CD4-positive, alpha-beta T cell treated with Interleukin-6 at 100 ng/mL for 8 hours (primary cell): Measurements from ENCODE around the gene MYH7B.

Experiments
- DNase-seq: peaks from one replicate; pipeline ENCODE4 v3.0.0-alpha.2; 2020; ENCODE audit warnings: mixed read lengths, low spot score

MYH7B gene

DNA sequence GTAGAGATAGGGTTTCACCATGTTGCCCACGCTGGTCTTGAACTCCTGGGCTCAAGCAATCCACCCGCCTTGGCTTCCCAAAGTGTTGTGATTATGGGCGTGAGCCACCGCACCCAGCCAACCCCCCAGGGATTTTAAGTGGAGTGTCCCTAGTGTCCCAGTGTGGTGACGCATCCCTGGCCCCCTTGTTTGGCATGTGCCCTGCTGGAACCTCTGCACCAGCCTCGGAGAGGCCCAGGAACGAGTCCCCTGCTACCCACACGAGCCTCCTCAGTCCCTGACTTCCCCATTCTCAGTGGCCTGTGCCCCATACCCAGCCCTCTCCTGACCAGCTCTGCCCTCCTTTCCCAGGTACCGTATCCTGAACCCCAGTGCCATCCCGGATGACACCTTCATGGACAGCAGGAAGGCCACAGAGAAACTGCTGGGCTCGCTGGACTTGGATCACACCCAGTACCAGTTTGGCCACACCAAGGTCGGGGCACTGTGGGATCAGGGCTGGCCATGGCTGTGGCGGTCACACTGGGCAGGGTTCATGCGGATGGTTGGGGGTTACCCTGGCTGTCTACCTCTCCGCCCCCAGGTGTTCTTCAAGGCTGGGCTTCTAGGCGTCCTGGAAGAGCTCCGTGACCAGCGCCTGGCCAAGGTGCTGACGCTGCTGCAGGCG is 37.2 kb downstream of the MYH7B start:
- DNase-seq, result no peak

DNA sequence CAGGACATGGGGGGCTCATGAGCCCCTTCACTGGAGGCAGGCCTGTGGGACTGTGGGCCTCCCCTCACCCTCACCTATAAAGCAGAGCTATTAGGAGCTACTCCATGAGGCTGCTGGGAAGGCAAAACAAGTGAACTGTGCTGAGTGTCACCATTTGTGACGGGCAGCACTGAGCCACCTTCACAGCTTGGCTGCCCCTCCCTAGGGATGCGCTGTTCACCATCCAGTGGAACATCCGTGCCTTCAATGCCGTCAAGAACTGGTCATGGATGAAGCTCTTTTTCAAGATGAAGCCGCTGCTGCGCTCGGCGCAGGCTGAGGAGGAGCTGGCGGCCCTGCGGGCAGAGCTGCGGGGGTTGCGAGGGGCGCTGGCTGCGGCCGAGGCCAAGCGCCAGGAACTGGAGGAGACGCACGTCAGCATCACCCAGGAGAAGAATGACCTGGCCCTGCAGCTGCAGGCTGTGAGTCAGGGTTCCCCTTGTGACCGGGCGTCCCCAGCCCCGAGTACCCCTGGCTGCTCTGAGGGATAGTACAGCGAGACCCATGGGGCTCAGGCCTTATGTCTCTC is 38.4 kb downstream of the MYH7B start:
- no peak for DNase-seq

DNA sequence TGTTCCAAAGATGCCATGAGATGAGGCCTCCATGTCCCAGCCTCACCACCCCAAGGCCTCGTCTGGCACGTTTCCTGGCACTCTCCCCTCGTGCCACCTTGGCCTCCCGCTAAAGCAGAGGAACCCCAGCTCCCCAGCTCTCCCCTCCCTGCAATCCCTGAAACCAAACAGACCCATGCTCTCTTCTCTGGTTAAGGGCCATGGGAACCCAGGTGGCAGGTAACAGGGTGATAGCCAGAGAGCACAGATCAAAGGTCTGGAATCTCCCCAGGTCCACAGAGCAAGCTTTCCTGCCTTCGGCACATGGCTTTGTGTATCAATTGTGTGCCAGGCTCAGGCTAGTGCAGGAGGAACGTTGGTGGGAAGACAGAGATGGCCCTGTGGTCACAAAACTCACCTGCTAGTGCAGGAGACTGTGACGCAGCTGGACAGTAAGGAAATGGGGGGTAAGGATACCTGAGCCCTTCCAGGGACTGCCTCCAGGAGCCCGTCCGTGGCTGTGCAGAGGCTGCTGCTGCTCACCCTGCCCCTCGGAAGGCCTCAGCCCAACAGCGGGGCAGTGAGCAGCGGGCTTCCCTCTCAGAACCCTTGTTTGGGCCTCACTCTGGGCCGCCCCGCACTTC is 39.0 kb downstream of the MYH7B start:
- no peak for DNase-seq

GRCh38 chr20:34995192-34995591 is 39.5 kb downstream of the MYH7B start:
- no peak for DNase-seq

- no peak for DNase-seq
These were observed 40.0 kb downstream of the MYH7B start for GRCh38 chr20:34995696-34996095.

DNA sequence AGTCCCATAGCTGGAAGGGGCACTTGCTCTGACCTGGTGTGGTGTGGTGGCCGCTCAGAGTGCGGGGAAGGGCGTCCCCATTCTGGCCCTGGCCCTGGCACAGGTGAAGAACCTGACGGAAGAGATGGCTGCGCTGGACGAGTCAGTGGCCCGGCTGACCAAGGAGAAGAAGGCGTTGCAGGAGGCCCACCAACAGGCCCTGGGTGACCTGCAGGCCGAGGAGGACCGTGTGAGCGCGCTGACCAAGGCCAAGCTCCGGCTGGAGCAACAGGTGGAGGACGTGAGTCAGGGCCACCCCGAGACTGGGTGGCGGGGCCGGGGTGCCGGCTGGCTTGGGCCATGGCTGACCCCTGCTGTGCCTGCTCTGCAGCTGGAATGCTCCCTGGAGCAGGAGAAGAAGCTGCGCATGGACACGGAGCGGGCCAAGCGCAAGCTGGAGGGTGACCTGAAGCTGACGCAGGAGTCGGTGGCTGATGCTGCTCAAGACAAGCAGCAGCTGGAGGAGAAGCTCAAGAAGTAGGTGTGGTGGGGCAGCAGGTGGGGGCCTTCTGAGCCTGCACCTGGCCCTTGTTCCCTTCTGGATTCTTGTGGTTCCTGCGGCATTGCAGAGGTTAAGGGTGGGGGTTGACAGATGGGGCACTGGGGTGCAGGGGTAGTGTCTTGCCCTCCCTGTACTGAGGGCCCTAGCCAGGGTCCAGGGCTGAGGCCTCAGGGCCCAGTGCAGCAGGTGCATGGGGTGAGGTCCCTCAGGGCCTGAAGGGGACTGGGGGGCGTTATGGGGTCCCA is 40.8 kb downstream of the MYH7B start:
- no peak for DNase-seq

DNA sequence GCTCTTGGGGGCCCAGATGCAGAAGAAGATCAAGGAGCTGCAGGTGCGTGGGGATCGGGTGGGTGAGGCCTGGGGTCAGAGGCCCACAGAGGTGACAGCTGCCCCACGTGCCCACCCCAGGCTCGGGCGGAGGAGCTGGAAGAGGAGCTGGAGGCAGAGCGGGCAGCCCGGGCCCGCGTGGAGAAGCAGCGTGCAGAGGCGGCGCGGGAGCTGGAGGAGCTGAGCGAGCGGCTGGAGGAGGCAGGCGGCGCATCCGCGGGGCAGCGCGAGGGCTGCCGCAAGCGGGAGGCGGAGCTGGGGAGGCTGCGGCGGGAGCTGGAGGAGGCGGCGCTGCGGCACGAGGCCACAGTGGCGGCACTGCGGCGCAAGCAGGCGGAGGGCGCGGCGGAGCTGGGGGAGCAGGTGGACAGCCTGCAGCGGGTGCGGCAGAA is 41.5 kb downstream of the MYH7B start:
- no peak for DNase-seq

- DNase-seq, result no peak
These were observed 42.1 kb downstream of the MYH7B start for GRCh38 chr20:34997774-34998173.

DNA sequence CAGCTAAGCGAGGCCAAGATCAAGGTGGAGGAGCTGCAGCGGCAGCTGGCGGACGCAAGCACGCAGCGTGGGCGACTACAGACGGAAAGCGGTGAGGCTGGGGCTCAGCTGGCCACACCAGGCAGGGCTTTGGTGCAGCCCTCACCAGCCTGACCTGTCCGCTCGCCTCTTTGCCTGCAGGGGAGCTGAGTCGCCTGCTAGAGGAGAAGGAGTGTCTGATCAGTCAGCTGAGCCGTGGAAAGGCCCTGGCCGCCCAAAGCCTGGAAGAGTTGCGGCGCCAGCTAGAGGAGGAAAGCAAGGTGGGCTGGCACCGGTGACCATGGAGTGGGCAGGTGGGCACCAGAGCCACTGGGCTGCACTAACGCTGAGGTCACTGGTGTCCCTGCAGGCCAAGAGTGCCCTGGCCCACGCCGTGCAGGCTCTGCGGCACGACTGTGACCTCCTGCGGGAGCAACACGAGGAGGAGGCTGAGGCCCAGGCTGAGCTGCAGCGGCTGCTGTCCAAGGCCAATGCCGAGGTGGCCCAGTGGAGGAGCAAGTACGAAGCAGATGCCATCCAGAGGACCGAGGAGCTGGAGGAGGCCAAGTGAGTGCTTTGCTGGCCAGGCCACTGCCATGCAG is 42.8 kb downstream of the MYH7B start:
- DNase-seq, result no peak

DNA sequence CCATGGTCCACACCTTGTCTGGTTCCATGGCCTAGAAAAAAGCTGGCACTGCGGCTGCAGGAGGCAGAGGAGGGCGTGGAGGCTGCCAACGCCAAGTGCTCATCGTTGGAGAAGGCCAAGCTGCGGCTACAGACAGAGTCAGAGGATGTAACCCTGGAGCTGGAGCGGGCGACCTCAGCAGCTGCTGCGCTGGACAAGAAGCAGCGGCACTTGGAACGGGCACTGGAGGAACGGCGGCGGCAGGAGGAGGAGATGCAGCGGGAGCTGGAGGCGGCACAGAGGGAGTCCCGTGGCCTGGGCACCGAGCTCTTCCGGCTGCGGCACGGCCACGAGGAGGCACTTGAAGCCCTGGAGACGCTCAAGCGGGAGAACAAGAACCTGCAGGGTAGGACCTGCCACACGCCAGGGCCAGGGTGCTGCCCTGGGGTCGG is 43.4 kb downstream of the MYH7B start:
- no peak for DNase-seq

- DNase-seq, result no peak
These were observed 44.1 kb downstream of the MYH7B start for GRCh38 chr20:34999782-35000181.

DNA sequence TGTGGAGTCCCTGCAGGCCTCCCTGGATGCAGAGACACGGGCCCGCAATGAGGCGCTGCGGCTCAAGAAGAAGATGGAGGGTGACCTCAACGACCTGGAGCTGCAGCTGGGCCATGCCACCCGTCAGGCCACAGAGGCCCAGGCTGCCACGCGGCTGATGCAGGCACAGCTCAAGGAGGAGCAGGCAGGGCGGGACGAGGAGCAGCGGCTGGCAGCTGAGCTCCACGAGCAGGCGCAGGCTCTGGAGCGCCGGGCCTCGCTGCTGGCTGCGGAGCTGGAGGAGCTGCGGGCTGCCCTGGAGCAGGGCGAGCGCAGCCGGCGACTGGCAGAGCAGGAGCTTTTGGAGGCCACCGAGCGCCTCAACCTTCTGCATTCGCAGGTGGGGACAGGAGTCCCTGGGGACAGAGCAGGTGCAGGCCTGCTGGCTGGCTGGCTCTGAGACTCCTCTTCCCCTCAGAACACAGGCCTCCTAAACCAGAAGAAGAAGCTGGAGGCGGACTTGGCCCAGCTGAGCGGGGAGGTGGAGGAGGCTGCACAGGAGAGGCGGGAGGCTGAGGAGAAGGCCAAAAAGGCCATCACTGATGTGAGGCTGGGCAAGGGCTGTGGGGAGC is 44.7 kb downstream of the MYH7B start:
- DNase-seq, result no peak

GRCh38 chr20:35000922-35001595 is 45.4 kb downstream of the MYH7B start:
- no peak for DNase-seq

DNA sequence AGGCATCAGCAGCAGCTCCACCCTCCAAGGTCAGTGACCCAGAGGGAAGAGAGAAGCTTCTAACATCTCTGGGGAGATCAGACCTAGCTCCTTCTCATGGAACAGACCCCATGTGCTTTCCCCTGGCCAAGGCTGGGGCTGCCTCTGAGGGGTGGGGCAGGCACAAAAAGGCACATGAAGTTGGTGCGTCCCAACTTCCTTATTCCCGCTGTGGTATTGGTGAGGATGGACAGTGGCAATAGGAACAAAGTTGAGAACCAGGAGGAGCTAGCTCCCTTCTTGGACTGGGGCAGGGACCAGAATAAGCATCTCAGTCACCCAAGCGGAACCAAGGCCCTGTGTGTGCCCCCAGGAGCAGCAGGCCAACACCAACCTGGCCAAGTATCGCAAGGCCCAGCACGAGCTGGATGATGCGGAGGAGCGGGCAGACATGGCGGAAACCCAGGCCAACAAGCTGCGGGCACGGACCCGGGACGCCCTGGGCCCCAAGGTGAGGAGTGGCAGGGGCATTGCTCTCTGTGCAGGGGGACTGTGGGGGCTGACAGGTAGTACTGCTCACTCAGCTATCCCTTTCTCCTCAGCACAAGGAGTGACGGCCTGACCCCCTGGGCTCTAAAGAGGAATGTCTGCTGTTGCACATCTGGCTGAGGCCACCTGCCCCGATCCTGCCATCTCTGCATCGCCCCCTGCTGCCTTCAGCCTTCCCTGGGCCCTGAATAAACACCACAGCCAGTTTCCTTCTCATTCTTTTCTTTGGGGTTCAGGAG is 46.1 kb downstream of the MYH7B start:
- no peak for DNase-seq

DNA sequence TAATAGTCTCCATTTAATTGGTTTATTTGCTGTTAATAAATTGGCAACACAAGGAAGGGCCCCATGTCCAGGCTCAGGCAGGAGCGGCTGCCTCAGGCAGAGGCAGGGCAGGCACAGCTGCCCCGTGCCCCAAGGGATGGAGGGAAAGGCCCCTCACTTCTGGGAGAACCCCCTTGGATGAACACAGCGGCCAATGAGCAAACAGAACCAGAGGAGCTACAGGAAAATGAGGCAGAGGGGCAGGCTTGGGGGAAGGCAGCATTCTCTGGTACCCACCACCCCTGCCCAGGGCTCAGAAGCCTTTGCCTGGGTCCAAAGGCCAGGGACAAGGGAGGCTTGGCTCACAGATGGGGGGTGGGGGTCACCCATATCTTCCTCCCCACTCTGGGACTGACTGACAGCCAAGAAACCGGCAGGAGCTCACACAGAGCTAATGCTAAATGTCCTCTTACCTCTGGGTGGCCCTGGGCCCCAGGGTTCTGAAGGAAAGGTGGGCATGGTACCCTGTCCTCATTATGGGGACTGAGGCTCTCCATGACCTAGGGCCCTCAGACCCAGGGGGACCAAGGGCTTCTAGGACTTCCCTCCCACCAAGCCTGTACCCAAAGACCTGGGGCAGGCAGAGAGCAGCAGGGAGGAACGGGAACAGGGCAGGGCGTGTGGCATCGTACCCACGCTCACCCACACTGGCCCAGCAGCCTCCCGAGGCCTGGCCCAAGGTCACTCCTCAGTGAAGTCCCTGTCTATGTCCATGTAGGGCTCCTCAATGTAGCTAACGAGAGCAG is 47.0 kb downstream of the MYH7B start:
- DNase-seq, result no peak

DNA sequence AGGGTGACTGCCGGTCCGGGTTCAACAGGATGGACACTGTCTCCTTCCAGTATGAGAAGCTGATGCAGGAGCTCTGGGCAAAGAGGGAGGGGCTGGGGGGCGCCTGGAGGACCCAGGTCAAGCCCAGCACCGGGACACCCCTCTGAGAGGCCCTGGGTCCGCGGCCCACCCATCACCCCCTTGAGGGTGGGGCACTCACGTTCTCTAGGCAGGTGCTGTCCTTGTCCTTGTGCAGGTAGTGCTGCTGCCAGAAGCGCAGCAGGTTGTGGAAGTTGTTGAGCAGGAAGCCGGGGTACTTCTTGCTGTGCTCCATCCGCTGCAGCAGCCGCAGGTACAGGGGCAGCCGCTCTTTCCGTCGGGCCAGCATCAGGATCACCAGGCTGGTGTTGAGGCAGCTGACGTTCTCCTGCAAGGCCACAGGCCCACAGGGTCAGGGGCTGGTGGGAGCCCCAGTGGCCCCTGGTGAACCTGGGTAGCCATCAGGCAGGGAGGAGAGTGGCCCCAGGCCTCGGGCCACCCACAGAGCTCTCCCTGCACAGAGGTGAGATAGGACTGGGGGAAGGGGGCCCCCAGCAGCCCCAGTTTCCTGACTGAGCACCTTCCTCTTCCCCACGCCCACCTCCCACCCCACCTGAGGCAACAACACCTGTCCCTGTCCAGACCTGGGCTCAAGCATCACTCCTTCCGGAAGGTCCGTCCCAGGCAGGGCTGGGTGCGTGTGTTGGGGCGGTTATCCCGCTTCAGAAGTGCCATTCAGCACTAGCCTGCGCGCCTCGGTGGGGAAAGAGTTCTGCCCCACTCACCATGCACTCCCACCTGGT is 47.8 kb downstream of the MYH7B start:
- no peak for DNase-seq

DNA sequence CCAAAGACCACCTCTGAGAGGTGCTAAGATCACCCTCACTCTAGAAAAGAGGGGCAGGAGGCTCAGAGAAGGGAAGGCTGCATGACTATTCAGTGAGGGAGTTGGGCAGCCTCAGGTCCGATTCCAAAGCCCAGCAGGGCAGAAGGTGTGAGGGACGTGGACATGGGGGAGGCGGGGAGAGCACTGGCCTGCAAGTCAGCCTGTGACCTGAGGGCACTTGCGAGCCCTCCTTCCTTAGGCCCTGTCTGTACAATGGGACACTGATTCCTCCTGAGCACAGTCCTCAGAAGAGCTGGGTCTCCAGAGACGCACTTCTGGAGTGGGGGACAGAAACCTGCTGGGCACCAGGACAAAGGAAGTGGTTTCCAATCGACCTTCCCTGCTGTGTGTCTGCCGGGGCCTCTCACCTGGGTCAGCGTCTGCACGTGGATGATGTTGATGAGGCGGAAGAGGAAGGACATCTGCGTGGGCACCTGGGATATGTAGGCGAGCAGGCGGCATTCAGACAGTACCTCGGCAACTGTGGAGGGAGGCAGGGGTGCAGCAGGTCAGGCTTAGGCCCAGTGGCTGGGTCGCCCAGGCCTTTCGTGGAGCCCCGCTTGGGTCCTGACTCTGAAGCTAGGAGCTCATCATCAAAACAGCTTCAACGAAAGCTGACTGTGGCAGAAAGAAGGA is 48.5 kb downstream of the MYH7B start:
- DNase-seq, result no peak

DNA sequence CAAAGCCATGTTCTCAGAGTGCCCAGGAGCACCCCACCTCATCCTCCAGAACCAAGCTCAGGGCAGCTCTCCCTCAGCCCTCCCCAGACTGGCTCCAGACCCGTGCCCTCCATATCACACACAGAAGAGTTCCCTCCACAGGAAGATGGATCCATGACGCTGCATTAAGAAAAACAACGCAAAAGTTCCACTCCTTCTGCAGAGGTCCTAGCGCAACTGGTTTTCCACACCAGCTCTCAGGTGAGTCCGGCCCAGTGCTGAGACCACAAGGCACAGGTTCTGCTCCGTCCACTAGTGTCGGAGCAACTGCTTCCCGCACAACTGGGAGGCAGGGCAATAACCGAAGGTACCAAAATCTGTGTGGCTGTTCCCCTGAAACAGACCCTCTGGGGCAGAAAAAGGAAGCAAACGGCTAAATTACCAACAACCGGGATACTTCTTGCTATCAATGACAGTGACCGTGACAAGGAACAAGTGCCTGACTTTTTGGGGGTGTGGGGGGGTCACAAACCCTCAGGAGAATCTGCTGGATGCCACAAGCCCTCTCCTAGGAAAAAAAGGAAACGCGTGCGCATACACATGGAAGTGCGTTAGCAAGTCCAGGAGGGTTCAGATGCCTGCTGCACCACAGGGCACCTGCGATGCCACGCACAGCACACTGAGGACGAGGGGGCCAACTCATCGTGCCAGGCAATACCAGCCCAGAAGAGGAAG is 49.2 kb downstream of the MYH7B start:
- no peak for DNase-seq
